Right lobe of liver (tissue), 4 donors: ENCODE results near the gene SLC35D1.

Source experiments
- CTCF ChIP-seq, 4 donors: fragments of 200-600 bp in 3 of 4; fragments of 450-650 bp in 1 of 4; IDR thresholded peaks; one replicate each; pipeline versions ENCODE4 v1.5.1 to v1.8.0; 2016 to 2022; ENCODE audit warnings: antibody characterized with exemption in 4 of 4, mild to moderate bottlenecking in 2 of 4
- POLR2A ChIP-seq: fragments of 450-650 bp; IDR thresholded peaks from one replicate; pipeline ENCODE4 v1.6.1; 2017; ENCODE audit warnings: antibody characterized with exemption, mild to moderate bottlenecking
- donor health status: DM: no; HTN: no; CAD: no.
- donor health status: DM: no; HTN: no; CAD: no.
- donor health status: DM: no; HTN: yes; CAD: no.

DNA sequence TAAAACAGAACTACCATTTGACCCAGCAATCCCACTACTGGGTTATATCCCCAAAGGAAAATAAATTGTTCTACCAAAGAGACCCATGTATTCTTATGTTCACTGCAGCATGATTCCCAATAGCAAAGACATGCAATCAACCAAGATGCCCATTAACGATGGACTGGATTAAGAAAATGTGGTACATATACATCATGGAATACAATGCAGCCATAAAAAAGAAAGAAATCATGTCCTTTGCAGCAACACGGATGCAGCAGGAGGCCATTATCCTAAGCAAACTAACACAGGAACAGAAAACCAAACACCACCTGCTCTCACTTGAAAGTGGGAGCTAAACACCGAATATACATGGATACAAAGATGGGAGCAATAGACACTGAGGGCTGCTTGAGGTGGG lies 44.2 kb downstream of the SLC35D1 start:
- TF ChIP-seq CTCF (IDR thresholded peaks at IDR 0.05): no peak
- TF ChIP-seq POLR2A: no peak
